Measurements from ENCODE around the gene TENM3.
A peak's percentile ranks its signal among the peaks of the same experiment; 100 is the strongest.
"Not testable (repeated sequence)": the region's sequence is repeated elsewhere in the genome, so short reads cannot be mapped to it uniquely, and the experiment has no call there.

TENM3 gene

GRCh38 chr4:182384631-182385091, 141.5 kb downstream of the TENM3 start:
- no peak overlapping the region for H3K4me3 ChIP-seq (replicated peaks in 1 of 2; ENCODE audit: low read depth in 2 of 2, low read length in 2 of 2)
- peak in 1 of 2 donors; percentile 10 for DNase-seq (ENCODE audit: low read depth in 2 of 2)
- TF ChIP-seq CTCF (IDR thresholded peaks at IDR 0.05; ENCODE audit: low read depth, low read length): no peak

GRCh38 chr4:182385897-182386296, 142.7 kb downstream of the TENM3 start:
- no peak for TF ChIP-seq CTCF (IDR thresholded peaks at IDR 0.05; ENCODE audit: low read depth, low read length)
- DNase-seq (ENCODE audit: low read depth in 2 of 2): no peak
- no peak overlapping the region for H3K4me3 ChIP-seq (replicated peaks in 1 of 2; ENCODE audit: low read depth in 2 of 2, low read length in 2 of 2)

- H3K4me3 ChIP-seq (replicated peaks in 1 of 2; ENCODE audit: low read depth in 2 of 2, low read length in 2 of 2); DNase-seq (ENCODE audit: low read depth in 2 of 2): not testable (repeated sequence)
Measured at GRCh38 chr4:182386576-182386975, 143.4 kb downstream of the TENM3 start.

- no peak overlapping the region for H3K4me3 ChIP-seq (replicated peaks in 1 of 2; ENCODE audit: low read depth in 2 of 2, low read length in 2 of 2)
- TF ChIP-seq CTCF (IDR thresholded peaks at IDR 0.05; ENCODE audit: low read depth, low read length): no peak
- no peak for DNase-seq (ENCODE audit: low read depth in 2 of 2)
Measured at GRCh38 chr4:182391111-182391684, 148.0 kb downstream of the TENM3 start.

GRCh38 chr4:182394181-182394580, 151.0 kb downstream of the TENM3 start:
- no peak overlapping the region for H3K4me3 ChIP-seq (replicated peaks in 1 of 2; ENCODE audit: low read depth in 2 of 2, low read length in 2 of 2)
- no peak for DNase-seq (ENCODE audit: low read depth in 2 of 2)
- TF ChIP-seq CTCF (IDR thresholded peaks at IDR 0.05; ENCODE audit: low read depth, low read length): no peak

GRCh38 chr4:182400081-182400480, 156.9 kb downstream of the TENM3 start:
- H3K4me3 ChIP-seq (replicated peaks in 1 of 2; ENCODE audit: low read depth in 2 of 2, low read length in 2 of 2): no peak overlapping the region
- DNase-seq (ENCODE audit: low read depth in 2 of 2): no peak
- TF ChIP-seq CTCF (IDR thresholded peaks at IDR 0.05; ENCODE audit: low read depth, low read length): no peak

- H3K4me3 ChIP-seq (replicated peaks in 1 of 2; ENCODE audit: low read depth in 2 of 2, low read length in 2 of 2): no peak overlapping the region
- TF ChIP-seq CTCF (IDR thresholded peaks at IDR 0.05; ENCODE audit: low read depth, low read length): no peak
- no peak for DNase-seq (ENCODE audit: low read depth in 2 of 2)
Measured at GRCh38 chr4:182400790-182401189, 157.6 kb downstream of the TENM3 start.
